Measurements from ENCODE around the gene PACRG.

The PACRG gene

DNA sequence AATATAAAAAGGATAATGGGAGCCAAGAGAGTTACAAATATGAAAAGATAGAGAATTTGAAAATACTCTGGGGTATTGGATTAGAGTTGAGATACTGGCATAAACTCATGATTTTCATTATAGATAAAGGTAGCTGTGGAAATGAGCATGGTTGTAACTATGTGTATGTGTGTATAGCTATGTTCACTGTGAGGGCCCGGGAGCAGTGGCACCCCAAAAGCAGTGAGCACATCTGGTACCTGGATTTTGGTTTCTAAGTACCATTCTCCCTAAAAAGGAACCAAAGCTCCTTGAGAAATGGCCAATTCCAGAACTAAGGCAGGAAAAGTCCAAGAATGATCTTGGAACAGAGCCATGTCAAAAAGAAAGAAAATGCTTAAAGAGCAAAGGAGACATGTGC is 484.3 kb downstream of the PACRG start:
- TF ChIP-seq, protein P1, sequence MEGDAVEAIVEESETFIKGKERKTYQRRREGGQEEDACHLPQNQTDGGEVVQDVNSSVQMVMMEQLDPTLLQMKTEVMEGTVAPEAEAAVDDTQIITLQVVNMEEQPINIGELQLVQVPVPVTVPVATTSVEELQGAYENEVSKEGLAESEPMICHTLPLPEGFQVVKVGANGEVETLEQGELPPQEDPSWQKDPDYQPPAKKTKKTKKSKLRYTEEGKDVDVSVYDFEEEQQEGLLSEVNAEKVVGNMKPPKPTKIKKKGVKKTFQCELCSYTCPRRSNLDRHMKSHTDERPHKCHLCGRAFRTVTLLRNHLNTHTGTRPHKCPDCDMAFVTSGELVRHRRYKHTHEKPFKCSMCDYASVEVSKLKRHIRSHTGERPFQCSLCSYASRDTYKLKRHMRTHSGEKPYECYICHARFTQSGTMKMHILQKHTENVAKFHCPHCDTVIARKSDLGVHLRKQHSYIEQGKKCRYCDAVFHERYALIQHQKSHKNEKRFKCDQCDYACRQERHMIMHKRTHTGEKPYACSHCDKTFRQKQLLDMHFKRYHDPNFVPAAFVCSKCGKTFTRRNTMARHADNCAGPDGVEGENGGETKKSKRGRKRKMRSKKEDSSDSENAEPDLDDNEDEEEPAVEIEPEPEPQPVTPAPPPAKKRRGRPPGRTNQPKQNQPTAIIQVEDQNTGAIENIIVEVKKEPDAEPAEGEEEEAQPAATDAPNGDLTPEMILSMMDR (IDR thresholded peaks at IDR 0.05; ENCODE audit: control insufficient read depth, insufficient read depth, low read depth, low read length, missing control alignments): no peak
- no peak for DNase-seq (ENCODE audit: low read depth)
- no peak overlapping the region for H3K4me3 ChIP-seq (ENCODE audit: control insufficient read depth, low read depth, low read length)

GRCh38 chr6:163214259-163214658 is 486.5 kb downstream of the PACRG start:
- TF ChIP-seq, protein P1 (IDR thresholded peaks at IDR 0.05; ENCODE audit: control insufficient read depth, insufficient read depth, low read depth, low read length, missing control alignments): no peak
- no peak for DNase-seq (ENCODE audit: low read depth)
- H3K4me3 ChIP-seq (ENCODE audit: control insufficient read depth, low read depth, low read length): no peak overlapping the region

GRCh38 chr6:163218361-163218894 is 490.7 kb downstream of the PACRG start:
- H3K4me3 ChIP-seq (ENCODE audit: control insufficient read depth, low read depth, low read length): no peak overlapping the region
- TF ChIP-seq, protein P1 (IDR thresholded peaks at IDR 0.05; ENCODE audit: control insufficient read depth, insufficient read depth, low read depth, low read length, missing control alignments): no peak

DNA sequence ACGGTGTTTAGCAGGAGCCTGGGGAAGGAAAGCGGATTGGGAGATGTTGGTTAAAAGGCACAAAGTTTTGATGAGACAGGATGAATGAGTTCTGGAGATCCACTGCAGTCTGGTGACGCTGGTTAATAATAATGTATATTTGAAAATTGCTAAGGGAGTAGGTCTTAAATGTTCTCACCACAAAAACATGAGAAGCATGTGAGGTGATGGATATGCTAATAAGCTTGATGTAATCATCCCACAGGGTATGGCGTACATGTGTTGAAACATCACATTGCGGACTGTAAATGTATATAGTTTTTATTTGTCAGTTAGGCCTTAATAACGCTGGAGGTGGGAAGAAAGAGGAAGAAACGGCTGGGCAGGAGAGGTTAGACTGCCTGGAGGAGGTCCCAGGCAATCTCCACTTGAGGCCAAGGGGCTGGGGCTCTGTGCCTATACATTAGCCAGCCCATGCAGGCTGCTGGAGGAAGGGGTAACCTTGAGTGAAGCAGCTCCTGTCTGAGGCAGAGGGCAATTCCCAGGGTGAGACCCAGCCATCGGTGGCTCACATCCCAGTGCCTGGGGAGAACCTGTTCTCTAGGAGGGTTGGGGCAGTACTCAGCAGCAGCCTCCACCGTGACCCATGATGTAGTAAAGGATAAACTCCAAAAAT is 498.5 kb downstream of the PACRG start:
- no peak for DNase-seq (ENCODE audit: low read depth)
- TF ChIP-seq, protein P1 (IDR thresholded peaks at IDR 0.05; ENCODE audit: control insufficient read depth, insufficient read depth, low read depth, low read length, missing control alignments): no peak

More at GRCh38 chr6:163218361-163218894, 490.7 kb downstream of the PACRG start:
- DNase-seq (ENCODE audit: low read depth): no peak

GRCh38 chr6:163226836-163227485 is 499.2 kb downstream of the PACRG start:
- no peak for DNase-seq (ENCODE audit: low read depth)
- no peak overlapping the region for H3K4me3 ChIP-seq (ENCODE audit: control insufficient read depth, low read depth, low read length)
- TF ChIP-seq, protein P1 (IDR thresholded peaks at IDR 0.05; ENCODE audit: control insufficient read depth, insufficient read depth, low read depth, low read length, missing control alignments): no peak

More for the DNA sequence above, 498.5 kb downstream of the PACRG start:
- no peak overlapping the region for H3K4me3 ChIP-seq (ENCODE audit: control insufficient read depth, low read depth, low read length)

GRCh38 chr6:163228041-163228440 is 500.3 kb downstream of the PACRG start:
- TF ChIP-seq, protein P1 (IDR thresholded peaks at IDR 0.05; ENCODE audit: control insufficient read depth, insufficient read depth, low read depth, low read length, missing control alignments): no peak
- DNase-seq (ENCODE audit: low read depth): no peak
- H3K4me3 ChIP-seq (ENCODE audit: control insufficient read depth, low read depth, low read length): no peak overlapping the region
